Nephron progenitor cell (in vitro differentiated cells): ENCODE results near the gene WIPF2.
A peak's percentile ranks its signal among the peaks of the same experiment; 100 is the strongest.

ENCODE experiments used
- DNase-seq: peaks from one replicate; pipeline ENCODE4 v3.0.0; 2021
- H3K27ac Mint-ChIP-seq: 2 replicates; pipeline ENCODE4 v1.8.0; 2021; ENCODE audit warnings: mild to moderate bottlenecking, moderate library complexity, mixed read lengths
- H3K27me3 Mint-ChIP-seq: 2 replicates; pipeline ENCODE4 v1.8.0; 2021; ENCODE audit warnings: mild to moderate bottlenecking, low read depth, mixed read lengths; ENCODE audit not compliant: poor library complexity
- H3K36me3 Mint-ChIP-seq: 2 replicates; pipeline ENCODE4 v1.8.0; 2021; ENCODE audit warnings: low read depth, mixed read lengths
- H3K4me1 Mint-ChIP-seq: 2 replicates; pipeline ENCODE4 v1.8.0; 2021; ENCODE audit warnings: mixed read lengths
- H3K4me3 Mint-ChIP-seq: 2 replicates; pipeline ENCODE4 v1.8.0; 2021; ENCODE audit warnings: mild to moderate bottlenecking, moderate library complexity, mixed read lengths
- H3K9me3 Mint-ChIP-seq: 2 replicates; pipeline ENCODE4 v1.8.0; 2021; ENCODE audit warnings: mild to moderate bottlenecking, moderate library complexity, mixed read lengths
- CTCF ChIP-seq: fragments of 200-600 bp; sonication (generic); IDR thresholded peaks from 2 replicates; pipeline ENCODE4 v1.5.0; 2021; ENCODE audit warnings: antibody characterized with exemption

The WIPF2 gene

DNA sequence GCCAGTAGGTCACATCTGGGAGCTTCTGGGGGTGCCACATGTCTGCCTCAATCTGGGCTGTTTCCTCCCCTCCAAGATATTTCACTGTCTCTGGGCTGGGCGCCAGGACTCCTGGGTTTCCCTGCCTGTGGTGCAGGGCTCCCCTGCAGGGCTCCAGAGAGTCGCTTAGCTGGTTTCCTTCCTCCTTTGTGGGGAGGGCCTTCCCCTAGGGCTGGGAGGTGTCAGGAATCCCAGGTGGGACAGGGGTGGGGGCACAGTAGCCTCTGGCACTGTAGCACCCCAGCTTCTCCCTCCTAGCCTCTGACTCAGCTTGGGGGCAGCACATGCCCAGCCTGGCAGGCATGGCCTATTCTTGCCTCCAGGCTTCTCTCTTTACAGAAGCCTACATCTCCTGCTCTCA lies 92.5 kb downstream of the WIPF2 start:
- Mint-ChIP-seq H3K9me3 (no peaks in the 10 kb centered on the region), H3K27me3 (peaks cover 8% of the 10 kb centered on the region), H3K36me3 (no peaks in the 10 kb centered on the region), H3K4me1 (no peaks in the 10 kb centered on the region), H3K4me3 (no peak overlapping the region), H3K27ac (no peak overlapping the region)
- TF ChIP-seq CTCF = no peak
- no peak for DNase-seq

- Mint-ChIP-seq H3K9me3 (no peaks in the 10 kb centered on the region), H3K27ac (no peak overlapping the region), H3K36me3 (no peaks in the 10 kb centered on the region), H3K4me1 (peaks cover 3% of the 10 kb centered on the region), H3K4me3 (no peak overlapping the region), H3K27me3 (peaks cover 8% of the 10 kb centered on the region)
- TF ChIP-seq CTCF = no peak
- DNase-seq = no peak
These were observed 93.1 kb downstream of the WIPF2 start for GRCh38 chr17:40312131-40312731.

- peaks cover 11% of the 10 kb centered on the region for H3K27me3 Mint-ChIP-seq
- no peak overlapping the region for H3K4me3 Mint-ChIP-seq
- peaks cover 12% of the 10 kb centered on the region for H3K4me1 Mint-ChIP-seq
- no peak for DNase-seq
- H3K36me3 Mint-ChIP-seq = no peaks in the 10 kb centered on the region
- TF ChIP-seq CTCF = no peak
- H3K9me3 Mint-ChIP-seq = no peaks in the 10 kb centered on the region
- no peak overlapping the region for H3K27ac Mint-ChIP-seq
These were observed 94.0 kb downstream of the WIPF2 start for GRCh38 chr17:40312893-40313667.

- H3K4me1 Mint-ChIP-seq = peaks cover 18% of the 10 kb centered on the region
- H3K27me3 Mint-ChIP-seq = peaks cover 12% of the 10 kb centered on the region
- H3K4me3 Mint-ChIP-seq = peak overlapping the region; percentile 8
- no peak overlapping the region for H3K27ac Mint-ChIP-seq
- H3K9me3 Mint-ChIP-seq = no peaks in the 10 kb centered on the region
- no peaks in the 10 kb centered on the region for H3K36me3 Mint-ChIP-seq
- DNase-seq = no peak
- no peak for TF ChIP-seq CTCF
These were observed 94.8 kb downstream of the WIPF2 start for GRCh38 chr17:40313668-40314583.

DNA sequence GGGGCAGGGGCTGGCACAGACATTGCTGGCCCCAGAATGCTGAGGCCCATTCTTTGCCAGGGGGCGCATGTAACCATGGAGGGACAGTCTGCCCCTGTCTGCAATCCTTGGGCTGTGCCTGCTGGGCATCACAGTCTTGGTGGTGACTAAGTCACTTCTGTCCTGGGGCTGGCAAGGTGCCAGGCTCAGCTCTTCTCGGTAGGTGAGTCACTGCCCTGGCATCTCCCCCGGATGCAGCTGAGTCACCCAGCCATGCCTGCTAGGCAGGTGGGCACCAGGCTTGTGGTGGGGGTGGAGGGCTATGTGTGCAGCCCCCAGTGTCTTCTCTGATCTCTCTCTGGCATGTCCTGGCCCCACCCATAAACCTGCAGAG lies 95.5 kb downstream of the WIPF2 start:
- no peak for TF ChIP-seq CTCF
- Mint-ChIP-seq H3K4me1 (peaks cover 25% of the 10 kb centered on the region), H3K9me3 (no peaks in the 10 kb centered on the region), H3K27me3 (peaks cover 16% of the 10 kb centered on the region), H3K36me3 (no peaks in the 10 kb centered on the region), H3K27ac (no peak overlapping the region), H3K4me3 (no peak overlapping the region)
- DNase-seq = no peak
